Heart left ventricle (tissue), 16 donors: ENCODE measurements around the gene RRP8. TPM values are rescaled to one million over a fixed set of nuclear protein-coding genes. Genes with fewer than 3 reads are reported as not detected.

ENCODE experiments used
- ATAC-seq, 4 donors: fragments of 200-7000 bp; cut with Tn5 transposase; one replicate each; pipeline ENCODE4 v1.9.1; 2020 to 2022; ENCODE audit warnings: moderate library complexity in 4 of 4, mild to moderate bottlenecking in 3 of 4, moderate number of reproducible peaks in 1 of 4
- DNase-seq, 5 donors: peaks; one replicate each; pipeline ENCODE4 v3.0.0-alpha.2; 2020
- H3K27ac ChIP-seq, 12 donors: fragments of 200-600 bp; sonication (generic) in 4 of 12; one replicate each; pipeline versions ENCODE4 v1.5.0 to v1.8.0; 2016 to 2022; ENCODE audit warnings: mild to moderate bottlenecking in 2 of 12
- H3K27me3 ChIP-seq, 9 donors: fragments of 200-600 bp; sonication (generic) in 2 of 9; one replicate each; pipeline versions ENCODE4 v1.5.1 to v1.8.0; 2016 to 2022; ENCODE audit warnings: mild to moderate bottlenecking in 3 of 9
- H3K36me3 ChIP-seq, 9 donors: fragments of 200-600 bp; sonication (generic) in 2 of 9; one replicate each; pipeline versions ENCODE4 v1.5.0 to v1.8.0; 2018 to 2022; ENCODE audit warnings: mild to moderate bottlenecking in 2 of 9
- H3K4me1 ChIP-seq, 12 donors: fragments of 200-600 bp; sonication (generic) in 4 of 12; one replicate each; pipeline versions ENCODE4 v1.5.0 to v1.8.0; 2016 to 2022; ENCODE audit warnings: mild to moderate bottlenecking in 3 of 12
- H3K4me3 ChIP-seq, 12 donors: fragments of 200-600 bp; sonication (generic) in 4 of 12; one replicate each; pipeline versions ENCODE4 v1.5.0 to v1.8.0; 2017 to 2022; ENCODE audit warnings: mild to moderate bottlenecking in 9 of 12, moderate library complexity in 4 of 12
- H3K9me3 ChIP-seq, 12 donors: fragments of 200-600 bp; sonication (generic) in 4 of 12; one replicate each; pipeline versions ENCODE4 v1.5.0 to v1.8.0; 2016 to 2022; ENCODE audit warnings: mild to moderate bottlenecking in 1 of 12
- POLR2A ChIP-seq, 2 donors: fragments of 450-650 bp; IDR thresholded peaks; one replicate each; pipeline ENCODE4 v1.6.1; 2017; ENCODE audit warnings: antibody characterized with exemption in 2 of 2, mild to moderate bottlenecking in 2 of 2, moderate library complexity in 2 of 2
- WGBS, 4 donors: extraction: QIAGEN DNeasy Blood & Tissue Kit in 2 of 4; methylation state at CpG; one replicate each; pipeline versions ENCODE4 v1.1.5 to v1.1.7; 2013 to 2018; 5-methylcytosine and 5-hydroxymethylcytosine counted together
- intact Hi-C, 10 donors: fragments of 100-400 bp; cut with DNase I; formaldehyde crosslinking; loops; one replicate each; pipeline versions ENCODE4 v1.11.1 to v1.14.2; 2022
- polyA plus RNA-seq, 2 donors: library from polyadenylated mRNA; stranded (reverse); fragments of 200-250 nt; gene quantifications; one replicate each; pipeline ENCODE4 v1.2.3, GENCODE V29; 2013
- total RNA-seq, 9 donors: library from RNA; depleted of rRNA in 2 of 9; stranded (reverse); fragments of >200 nt in 2 of 9; fragmentation: NEBNext Ultra II Directional in 3 of 9; extraction: Animal tissue kit (Norgen Biotek cat#: 25700) in 3 of 9; gene quantifications; one replicate each; pipeline versions ENCODE4 v1.1.0 to v1.2.4, GENCODE V29; 2016 to 2023
- TF ChIP-seq, protein P1 (sequence below), 12 donors: fragments of 200-600 bp; sonication (generic) in 4 of 12; IDR thresholded peaks; one replicate each; pipeline versions ENCODE4 v1.5.0 to v1.8.0; 2018 to 2022; ENCODE audit warnings: antibody characterized with exemption in 12 of 12, mild to moderate bottlenecking in 5 of 12
- donor health status: ischemic (EF 13 %, LVEDD 7.1; RV severe dilation, severe dysfunction).
- donor health status: healthy with polysubstance abuse.
- donor health status: DM: no; HTN: yes; CAD: no.
- donor health status: DM: no; HTN: no; CAD: no.
- donor health status: ischemic (EF 25% LVEDD 6.9; RV normal size, moderate dysfunction).
- donor health status: ischemic (EF 25% LVEDD 5.7; RV mildly dilated, moderate dysfunction).
- donor health status: healthy.
- donor health status: DM: yes; HTN: yes; CAD: no.
- donor health status: ischemic (EF 35%, LVEDD 5.7; RV mildly dilated, moderate dysfunction).
- donor health status: nonischemic (EF 11% LVEDD 7.7; RV severe dilation, severe dysfunction).
- donor health status: DM: yes; HTN: yes; CAD: no.
- donor health status: PGD.
- donor health status: ischemic (EF 29% LVEDD 5.4; RV normal size, mild dysfunction).
- donor health status: nonischemic (EF 23%, LVEDD 6.1; RV moderate dilation, normal function).

Gene RRP8
- total and polyA plus RNA-seq, 11 donors = 11.2 to 23.5 (median 17.4) TPM

DNA sequence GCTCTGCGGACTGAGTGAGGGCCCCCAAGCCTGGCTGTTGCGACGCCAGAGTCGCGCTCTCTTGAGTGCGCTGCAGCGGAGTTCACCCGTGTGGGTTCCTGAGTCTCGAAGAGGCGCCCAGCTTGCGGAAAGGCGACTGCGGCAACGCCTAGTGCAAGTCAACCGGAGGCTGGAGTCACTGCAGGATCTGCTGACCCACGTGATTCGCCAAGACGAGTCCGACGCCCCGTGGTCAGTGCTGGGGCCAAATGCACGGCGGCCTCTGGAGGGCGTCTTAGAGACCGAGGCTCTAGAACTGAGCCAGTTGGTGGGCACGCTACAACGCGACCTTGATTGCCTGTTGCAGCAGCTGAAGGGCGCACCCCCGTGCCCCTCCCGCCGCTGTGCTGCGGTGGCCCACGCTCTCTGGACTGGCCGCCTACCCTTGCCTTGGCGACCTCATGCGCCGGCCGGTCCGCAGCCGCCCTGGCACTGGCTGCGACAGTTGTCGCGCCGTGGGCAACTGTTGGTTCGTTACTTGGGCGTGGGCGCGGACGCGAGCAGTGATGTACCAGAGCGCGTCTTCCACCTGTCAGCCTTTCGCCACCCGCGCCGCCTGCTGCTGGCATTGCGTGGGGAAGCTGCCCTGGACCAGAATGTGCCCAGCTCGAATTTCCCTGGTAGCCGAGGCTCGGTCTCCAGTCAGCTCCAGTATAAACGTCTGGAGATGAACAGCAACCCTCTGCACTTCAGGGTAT, 32.6 kb downstream of the RRP8 start:
- TF ChIP-seq, protein P1, sequence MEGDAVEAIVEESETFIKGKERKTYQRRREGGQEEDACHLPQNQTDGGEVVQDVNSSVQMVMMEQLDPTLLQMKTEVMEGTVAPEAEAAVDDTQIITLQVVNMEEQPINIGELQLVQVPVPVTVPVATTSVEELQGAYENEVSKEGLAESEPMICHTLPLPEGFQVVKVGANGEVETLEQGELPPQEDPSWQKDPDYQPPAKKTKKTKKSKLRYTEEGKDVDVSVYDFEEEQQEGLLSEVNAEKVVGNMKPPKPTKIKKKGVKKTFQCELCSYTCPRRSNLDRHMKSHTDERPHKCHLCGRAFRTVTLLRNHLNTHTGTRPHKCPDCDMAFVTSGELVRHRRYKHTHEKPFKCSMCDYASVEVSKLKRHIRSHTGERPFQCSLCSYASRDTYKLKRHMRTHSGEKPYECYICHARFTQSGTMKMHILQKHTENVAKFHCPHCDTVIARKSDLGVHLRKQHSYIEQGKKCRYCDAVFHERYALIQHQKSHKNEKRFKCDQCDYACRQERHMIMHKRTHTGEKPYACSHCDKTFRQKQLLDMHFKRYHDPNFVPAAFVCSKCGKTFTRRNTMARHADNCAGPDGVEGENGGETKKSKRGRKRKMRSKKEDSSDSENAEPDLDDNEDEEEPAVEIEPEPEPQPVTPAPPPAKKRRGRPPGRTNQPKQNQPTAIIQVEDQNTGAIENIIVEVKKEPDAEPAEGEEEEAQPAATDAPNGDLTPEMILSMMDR (IDR thresholded peaks at IDR 0.05) = peak in 1 of 12 donors; percentile 8
- no peak for TF ChIP-seq POLR2A (IDR thresholded peaks at IDR 0.05)
- ATAC-seq (peak in 1 of 4 donors; percentile 4), DNase-seq (no peak)
- 70 to 82% (median 80%) methylated on average over 36 to 62 of the region's 62 CpGs for WGBS, 4 donors
- peak overlapping the region in 6 of 12 donors; percentile 15 to 36 (median 24) for H3K4me3 ChIP-seq
- intact Hi-C loops = loop anchor here in 1 of 10 donors (1.0 kb wide), 1 partner anchor 30 kb away; no protein-coding TSS in a partner anchor
- H3K27me3 ChIP-seq = no peaks in the 10 kb centered on the region
- H3K4me1 ChIP-seq = peaks cover 0 to 24% (median 10%) of the 10 kb centered on the region in 12 donors
- H3K9me3 ChIP-seq = no peaks in the 10 kb centered on the region
- H3K36me3 ChIP-seq = peaks cover 0 to 5% (median 0%) of the 10 kb centered on the region in 9 donors
- H3K27ac ChIP-seq = no peak overlapping the region

- Histone ChIP-seq H3K4me1 (peaks cover 0 to 24% (median 9%) of the 10 kb centered on the region in 12 donors), H3K27ac (no peak overlapping the region), H3K4me3 (no peak overlapping the region), H3K9me3 (no peaks in the 10 kb centered on the region), H3K36me3 (peaks cover 0 to 5% (median 0%) of the 10 kb centered on the region in 9 donors), H3K27me3 (no peaks in the 10 kb centered on the region)
- ATAC-seq (no peak), DNase-seq (no peak)
- 86 to 98% (median 89%) methylated on average over 5 of the region's 5 CpGs for WGBS, 4 donors
- TF ChIP-seq POLR2A (IDR thresholded peaks at IDR 0.05) = no peak
- TF ChIP-seq, protein P1 (IDR thresholded peaks at IDR 0.05) = no peak
- intact Hi-C loops = no loop called here
These were observed 33.7 kb downstream of the RRP8 start for GRCh38 chr11:6569706-6570105.

- Histone ChIP-seq H3K36me3 (peaks cover 0 to 6% (median 0%) of the 10 kb centered on the region in 9 donors), H3K9me3 (no peaks in the 10 kb centered on the region), H3K4me1 (peaks cover 0 to 24% (median 9%) of the 10 kb centered on the region in 12 donors), H3K27me3 (no peaks in the 10 kb centered on the region), H3K4me3 (no peak overlapping the region), H3K27ac (no peak overlapping the region)
- ATAC-seq (peak; percentile 25 to 63 (median 50)), DNase-seq (peak in 4 of 5 donors; percentile 55 to 82 (median 59))
- intact Hi-C loops = no loop called here
- TF ChIP-seq, protein P1 (IDR thresholded peaks at IDR 0.05) = no peak
- TF ChIP-seq POLR2A (IDR thresholded peaks at IDR 0.05) = no peak
- WGBS, 4 donors = 50 to 65% (median 59%) methylated on average over 4 of the region's 4 CpGs
These were observed 35.1 kb downstream of the RRP8 start for GRCh38 chr11:6568191-6568918.

DNA sequence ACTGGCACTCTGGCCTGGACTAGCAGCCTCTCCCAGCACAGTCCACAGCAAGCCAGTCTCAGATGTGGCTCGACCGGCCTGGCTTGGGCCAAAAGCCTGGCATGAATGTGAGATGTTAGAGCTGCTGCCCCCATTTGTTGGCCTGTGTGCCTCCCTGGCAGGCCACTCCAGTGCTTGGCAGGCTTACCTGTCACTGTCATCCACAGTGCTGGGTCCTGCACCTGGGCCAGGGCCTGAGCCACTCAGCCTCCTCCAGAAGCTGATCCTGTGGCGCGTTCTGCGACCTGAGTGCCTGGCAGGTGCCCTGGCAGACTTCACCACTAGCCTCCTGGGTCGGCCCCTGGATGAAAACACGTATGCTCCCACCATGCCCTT, 36.1 kb downstream of the RRP8 start:
- ATAC-seq (peak; percentile 5 to 39 (median 25)), DNase-seq (no peak)
- H3K4me3 ChIP-seq = no peak overlapping the region
- H3K27me3 ChIP-seq = no peaks in the 10 kb centered on the region
- H3K9me3 ChIP-seq = no peaks in the 10 kb centered on the region
- intact Hi-C loops = no loop called here
- peak overlapping the region in 1 of 12 donors; percentile 33 for H3K27ac ChIP-seq
- TF ChIP-seq, protein P1 (IDR thresholded peaks at IDR 0.05) = no peak
- no peak for TF ChIP-seq POLR2A (IDR thresholded peaks at IDR 0.05)
- H3K36me3 ChIP-seq = peaks cover 0 to 12% (median 0%) of the 10 kb centered on the region in 9 donors
- peaks cover 0 to 24% (median 9%) of the 10 kb centered on the region in 12 donors for H3K4me1 ChIP-seq
- 63 to 79% (median 66%) methylated on average over 5 to 7 of the region's 7 CpGs for WGBS, 4 donors
